ENCODE data around the gene OTUB2. TPM values are rescaled to one million over a fixed set of nuclear protein-coding genes. Genes with fewer than 3 reads are reported as not detected.

Gene OTUB2
- total RNA-seq, 1 donor = 2.8 TPM

DNA sequence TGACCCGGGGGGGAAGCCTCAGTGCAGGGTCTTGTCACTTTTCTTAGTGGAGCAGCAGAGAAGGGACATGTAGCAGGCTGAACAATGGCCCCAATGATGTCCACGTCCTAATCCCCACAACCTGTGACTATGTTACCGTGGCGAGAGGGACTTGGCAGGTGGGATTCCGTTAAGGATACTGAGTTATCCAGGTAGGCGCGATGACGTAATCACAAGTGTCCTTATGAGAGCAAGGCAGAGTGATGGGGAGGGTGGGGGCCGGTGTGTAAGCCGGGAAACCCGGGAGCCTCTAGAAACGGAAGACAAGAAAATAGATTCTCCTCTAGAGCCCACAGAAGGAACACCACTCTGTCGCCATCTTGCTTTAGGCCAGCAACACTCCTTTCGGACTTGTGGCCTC lies 4.4 kb downstream of the OTUB2 start:
- DNase-seq (ENCODE audit: low read depth) = no peak
- no peak overlapping the region for H3K4me3 ChIP-seq (ENCODE audit: low read depth, low read length)
- no peak for TF ChIP-seq CTCF (IDR thresholded peaks at IDR 0.05; ENCODE audit: insufficient read depth, low read length)

GRCh38 chr14:94031161-94031882 lies 5.2 kb downstream of the OTUB2 start:
- no peak for TF ChIP-seq CTCF (IDR thresholded peaks at IDR 0.05; ENCODE audit: insufficient read depth, low read length)
- DNase-seq (ENCODE audit: low read depth) = no peak
- H3K4me3 ChIP-seq (ENCODE audit: low read depth, low read length) = no peak overlapping the region

GRCh38 chr14:94031883-94032279 lies 5.7 kb downstream of the OTUB2 start:
- no peak overlapping the region for H3K4me3 ChIP-seq (ENCODE audit: low read depth, low read length)
- no peak for TF ChIP-seq CTCF (IDR thresholded peaks at IDR 0.05; ENCODE audit: insufficient read depth, low read length)
- DNase-seq (ENCODE audit: low read depth) = no peak

DNA sequence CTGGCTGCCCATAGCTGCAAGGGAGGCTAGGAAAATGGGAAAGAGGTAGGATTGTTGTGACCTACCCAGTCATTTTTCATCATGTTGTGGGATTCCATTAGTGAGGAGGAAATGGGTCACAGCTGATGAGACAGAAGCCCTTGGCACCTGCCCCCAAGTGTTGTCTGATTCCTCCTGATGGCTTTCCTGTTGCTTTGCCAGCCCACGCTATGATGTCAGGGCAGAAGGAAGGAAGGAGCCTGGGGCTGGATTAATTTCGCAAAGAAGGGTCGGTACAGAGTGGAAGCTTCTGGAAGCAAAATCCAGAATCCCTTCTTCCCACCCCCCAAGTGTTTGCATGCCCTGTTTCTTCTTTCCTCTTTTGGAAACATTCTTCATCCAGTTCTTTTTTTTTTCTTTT lies 8.7 kb downstream of the OTUB2 start:
- no peak for DNase-seq (ENCODE audit: low read depth)
- H3K4me3 ChIP-seq (ENCODE audit: low read depth, low read length) = no peak overlapping the region
- TF ChIP-seq CTCF (IDR thresholded peaks at IDR 0.05; ENCODE audit: insufficient read depth, low read length) = no peak

DNA sequence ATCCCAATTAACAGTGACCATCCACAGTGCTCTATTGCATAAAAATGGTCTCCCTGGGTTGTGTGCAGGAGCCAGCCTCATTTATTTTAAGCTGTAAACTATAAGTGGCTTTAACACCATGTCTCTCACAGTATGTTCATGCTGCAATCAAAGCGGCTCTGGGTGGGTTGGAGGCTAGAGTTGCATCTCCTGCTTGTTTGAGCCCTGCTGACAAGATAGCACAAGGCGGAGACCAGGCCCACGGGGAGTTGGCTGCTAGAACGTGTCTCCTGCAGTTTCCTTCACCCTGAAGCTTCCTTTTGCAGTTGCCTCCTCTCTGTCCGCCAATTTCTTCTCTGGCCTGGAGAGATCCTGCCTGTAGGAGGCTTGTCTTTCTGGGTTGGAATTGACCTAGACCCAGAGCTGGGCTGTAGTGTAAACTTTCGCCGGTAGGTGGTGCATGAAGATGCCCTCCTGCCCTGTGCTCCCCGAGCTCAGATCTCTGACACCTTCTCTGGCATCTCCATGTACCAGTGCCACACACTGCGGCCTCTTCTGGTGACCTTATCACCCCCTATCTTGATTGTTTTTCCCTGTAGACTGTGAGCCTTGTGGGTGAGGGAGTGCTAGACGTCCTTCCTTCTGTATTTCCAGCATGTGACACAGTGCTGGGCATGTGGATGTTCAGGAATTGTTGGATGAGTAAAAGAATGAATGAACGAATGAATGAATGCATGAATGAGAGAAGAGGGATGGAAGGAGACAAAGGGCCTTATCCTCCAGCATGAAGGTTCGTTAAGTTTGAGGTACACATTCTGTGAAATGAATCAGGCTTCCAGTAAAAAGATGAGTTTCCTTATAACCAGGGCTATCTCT lies 10.4 kb downstream of the OTUB2 start:
- H3K4me3 ChIP-seq (ENCODE audit: low read depth, low read length) = no peak overlapping the region
- TF ChIP-seq CTCF (IDR thresholded peaks at IDR 0.05; ENCODE audit: insufficient read depth, low read length) = peak; percentile 93
- peak; percentile 76 for DNase-seq (ENCODE audit: low read depth)

DNA sequence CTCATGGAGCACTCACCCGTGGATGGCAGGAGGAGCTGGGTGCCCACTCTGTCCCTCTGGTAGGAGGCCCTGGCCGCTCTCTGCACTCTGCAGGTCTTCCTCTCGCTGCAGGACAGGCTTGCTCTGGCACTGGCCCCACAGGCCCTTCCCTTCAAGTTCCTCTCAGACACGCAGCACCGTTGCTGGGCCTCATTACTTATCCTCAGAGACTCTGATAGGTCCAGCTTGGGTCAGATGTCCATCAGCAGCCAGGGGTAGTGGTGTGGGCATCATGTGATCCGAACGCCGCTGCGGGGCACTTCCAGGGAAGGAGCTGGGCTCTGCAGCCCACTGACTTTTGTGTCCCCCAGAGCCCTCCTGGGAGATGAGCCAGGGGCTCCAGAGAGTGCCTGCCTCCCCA lies 11.8 kb downstream of the OTUB2 start:
- no peak for TF ChIP-seq CTCF (IDR thresholded peaks at IDR 0.05; ENCODE audit: insufficient read depth, low read length)
- no peak for DNase-seq (ENCODE audit: low read depth)

More for the DNA sequence above, 11.8 kb downstream of the OTUB2 start:
- H3K4me3 ChIP-seq (ENCODE audit: low read depth, low read length) = no peak overlapping the region

Measured in fibroblast of the aortic adventitia (primary cell).